K562 (cell line): ENCODE measurements around the gene OR52A5. TPM values are rescaled to one million over a fixed set of nuclear protein-coding genes. Genes with fewer than 3 reads are reported as not detected.

ENCODE experiments used
- ARID3A ChIP-seq: IDR thresholded peaks from 2 replicates; pipeline ENCODE4 v1.6.1; 2012; ENCODE audit warnings: low read depth, low read length, improper control_type of control experiment, borderline replicate concordance
- ASH1L ChIP-seq: fragments of 450-650 bp; IDR thresholded peaks from 2 replicates; pipeline ENCODE4 v1.6.1; 2018; ENCODE audit warnings: borderline replicate concordance, mild to moderate bottlenecking, low read depth; ENCODE audit not compliant: partially characterized antibody
- CEBPB ChIP-seq: fragments of 450-650 bp; IDR thresholded peaks from 2 replicates; pipeline ENCODE4 v1.6.1; 2016; ENCODE audit warnings: missing genetic modification characterization, missing compliant biosample characterization
- CTBP1 ChIP-seq: fragments of 450-650 bp; IDR thresholded peaks from 2 replicates; pipeline ENCODE4 v1.6.1; 2016; ENCODE audit warnings: borderline replicate concordance
- CTCF ChIP-seq, 3 experiments: IDR thresholded peaks in 2 of 3; conservative IDR thresholded peaks in 1 of 3; 2 replicates each; pipeline ENCODE4 v1.5.1; 2011 to 2012; ENCODE audit warnings: low read length in 3 of 3, mild to moderate bottlenecking in 3 of 3, control low read depth in 2 of 3, improper control_type of control experiment in 1 of 3, inconsistent platforms in 1 of 3, low read depth in 1 of 3, mixed read lengths in 1 of 3, moderate library complexity in 1 of 3; ENCODE audit not compliant: insufficient read depth in 2 of 3
- DMBX1 ChIP-seq: fragments of 250-450 bp; sonication (Bioruptor Pico); IDR thresholded peaks from 2 replicates; pipeline ENCODE4 v1.8.0; 2022; ENCODE audit warnings: inconsistent platforms, mild to moderate bottlenecking, moderate library complexity, borderline replicate concordance
- GATAD2B ChIP-seq: fragments of 450-650 bp; IDR thresholded peaks from 2 replicates; pipeline ENCODE4 v1.6.1; 2017; ENCODE audit warnings: mild to moderate bottlenecking, borderline replicate concordance
- HDAC1 ChIP-seq, 2 experiments: fragments of 450-650 bp; IDR thresholded peaks; 2 replicates each; pipeline ENCODE4 v1.6.1; 2016 to 2017; ENCODE audit warnings: inconsistent platforms in 1 of 2, mild to moderate bottlenecking in 1 of 2, moderate library complexity in 1 of 2
- HNRNPK ChIP-seq: fragments of 200-400 bp; formaldehyde crosslinking; IDR thresholded peaks from one replicate; pipeline ENCODE4 v1.6.1; 2018; ENCODE audit warnings: mild to moderate bottlenecking, low read depth, low read length; ENCODE audit not compliant: poor library complexity, severe bottlenecking
- MYNN ChIP-seq, 2 experiments: sonication (generic); formaldehyde crosslinking in 1 of 2; IDR thresholded peaks; 2 replicates each; pipeline versions ENCODE4 v1.5.0 to v1.6.1; 2016 to 2020; ENCODE audit warnings: antibody characterized with exemption in 1 of 2, missing genetic modification reagents in 1 of 2
- NFYB ChIP-seq: IDR thresholded peaks from 2 replicates; pipeline ENCODE4 v1.6.1; 2011; ENCODE audit warnings: mild to moderate bottlenecking, moderate library complexity; ENCODE audit not compliant: insufficient read length; ENCODE audit errors: extremely low read depth
- POLR2G ChIP-seq: fragments of 200-400 bp; formaldehyde crosslinking; IDR thresholded peaks from 2 replicates; pipeline ENCODE4 v1.6.1; 2017; ENCODE audit warnings: low read depth, mild to moderate bottlenecking, antibody characterized with exemption, low read length, moderate library complexity
- RAD21 ChIP-seq, 2 experiments: fragments of 250-450 bp in 1 of 2; fragments of 450-650 bp in 1 of 2; sonication (Bioruptor Pico) in 1 of 2; formaldehyde crosslinking in 1 of 2; IDR thresholded peaks in 1 of 2; conservative IDR thresholded peaks in 1 of 2; 2 replicates each; pipeline versions ENCODE4 v1.4.0 to v1.8.0; 2020 to 2022; ENCODE audit warnings: mild to moderate bottlenecking in 2 of 2, moderate library complexity in 1 of 2
- RBM22 ChIP-seq: fragments of 200-400 bp; formaldehyde crosslinking; IDR thresholded peaks from 2 replicates; pipeline ENCODE4 v1.6.1; 2018; ENCODE audit warnings: low read length, low read depth; ENCODE audit not compliant: poor library complexity, severe bottlenecking
- RCOR1 ChIP-seq, 2 experiments: IDR thresholded peaks; 2 replicates each; pipeline ENCODE4 v1.6.1; 2012; ENCODE audit warnings: low read depth in 2 of 2, low read length in 2 of 2, borderline replicate concordance in 1 of 2, improper control_type of control experiment in 1 of 2
- SMARCA4 ChIP-seq: fragments of 450-650 bp; IDR thresholded peaks from 2 replicates; pipeline ENCODE4 v1.6.1; 2016
- SP1 ChIP-seq: sonication (generic); formaldehyde crosslinking; IDR thresholded peaks from 2 replicates; pipeline ENCODE4 v1.8.1; 2022; ENCODE audit warnings: mild to moderate bottlenecking, missing genetic modification reagents
- SRSF9 ChIP-seq: fragments of 200-400 bp; formaldehyde crosslinking; IDR thresholded peaks from 2 replicates; pipeline ENCODE4 v1.6.1; 2017; ENCODE audit warnings: low read depth, low read length, borderline replicate concordance
- TARDBP ChIP-seq: fragments of 450-650 bp; IDR thresholded peaks from 2 replicates; pipeline ENCODE4 v1.6.1; 2016
- TFAM ChIP-seq: fragments of 250-450 bp; sonication (Bioruptor Pico); conservative IDR thresholded peaks from 2 replicates; pipeline ENCODE4 v1.5.0; 2021; ENCODE audit warnings: mild to moderate bottlenecking, moderate library complexity
- USF1 ChIP-seq: sonication (generic); formaldehyde crosslinking; IDR thresholded peaks from 2 replicates; pipeline ENCODE4 v1.9.0; 2022; ENCODE audit warnings: mild to moderate bottlenecking, missing genetic modification reagents
- ZNF699 ChIP-seq: fragments of 250-450 bp; sonication (Bioruptor Pico); IDR thresholded peaks from 2 replicates; pipeline ENCODE4 v1.8.0; 2021; ENCODE audit warnings: mild to moderate bottlenecking, moderate library complexity; ENCODE audit not compliant: insufficient replicate concordance
- polyA plus RNA-seq, 8 experiments: library from polyadenylated mRNA; depleted of rRNA in 4 of 8; stranded (reverse) in 5 of 8; unstranded in 3 of 8; fragments of >200 nt; fragmentation: Nextera tagmentation in 2 of 8; fragmentation: Illumina TruSeq in 1 of 8; extraction: Ambion mirVana in 2 of 8; extraction: Trizol in 1 of 8; gene quantifications; 2 replicates each; pipeline versions ENCODE4 v1.2.1 to v1.2.3, GENCODE V29; 2011 to 2014; ENCODE audit warnings: inconsistent platforms in 1 of 8, missing spikeins in 1 of 8
- total RNA-seq, 7 experiments: library from RNA; depleted of rRNA in 6 of 7; stranded (reverse); fragments of >200 nt in 6 of 7; fragmentation: Illumina TruSeq in 2 of 7; extraction: Trizol in 2 of 7; gene quantifications; 2 replicates each; pipeline versions ENCODE4 v1.2.1 to v1.2.3, GENCODE V29; 2011 to 2021; ENCODE audit warnings: low replicate concordance in 1 of 7

Gene OR52A5
- total and polyA plus RNA-seq, 9 of the 15 experiments (the other 6 are each of a cell fraction or from before 2014, with no cell fraction given) = 0.04 to 1.1 (median 0.94) TPM; not detected in 6

GRCh38 chr11:5123802-5124521 is 14.2 kb downstream of the OR52A5 start (continued):
- TF ChIP-seq RCOR1 (IDR thresholded peaks at IDR 0.05; ENCODE audit: borderline replicate concordance in 1 of 2, low read depth in 2 of 2, low read length in 2 of 2) (peak in 1 of 2 experiments; percentile 80; a peak in 2 of 4 replicates), ASH1L (no peak), NFYB (no peak), CTCF (IDR thresholded peaks at IDR 0.05 in 2 of 3, conservative IDR thresholded peaks at IDR 0.05 in 1 of 3; ENCODE audit: insufficient read depth in 2 of 3, low read depth in 1 of 3, low read length in 3 of 3) (peak; percentile 80 to 92 (median 88)), ARID3A (0 out of 2 replicates have a peak, but pooled peaks have one; percentile 45), SMARCA4 (no peak), TFAM (CRISPR knock-in tag) (no peak), HNRNPK (no peak), ZNF699 (no peak), USF1 (CRISPR knock-in tag) (no peak), GATAD2B (no peak), SRSF9 (no peak), HDAC1 (IDR thresholded peaks at IDR 0.05) (peak in 1 of 2 experiments; percentile 45; a peak in 1 of 4 replicates), TARDBP (no peak), RAD21 (CRISPR knock-in tag; conservative IDR thresholded peaks at IDR 0.05 in 1 of 2, IDR thresholded peaks at IDR 0.05 in 1 of 2) (peak; percentile 97), CEBPB (tag) (peak; percentile 89), DMBX1 (no peak), MYNN (IDR thresholded peaks at IDR 0.05) (peak; percentile 58; the same call in 1 of the 2 replicates), MYNN (CRISPR knock-in tag; IDR thresholded peaks at IDR 0.05) (no peak), SP1 (no peak), RBM22 (no peak), POLR2G (no peak), CTBP1 (peak; percentile 57; the same call in 1 of the 2 replicates)
